HUES64 (cell line): ENCODE data around the gene ZC3H4. TPM values are rescaled to one million over a fixed set of nuclear protein-coding genes. Genes with fewer than 3 reads are reported as not detected.

Experiments
- H3K27ac ChIP-seq: 2 replicates; pipeline ENCODE4 v1.7.0; 2013; ENCODE audit warnings: low read depth, low read length, inconsistent platforms
- H3K27me3 ChIP-seq: 2 replicates; pipeline ENCODE4 v1.6.1; 2013; ENCODE audit warnings: mild to moderate bottlenecking, low read length; ENCODE audit not compliant: insufficient read depth
- H3K36me3 ChIP-seq: 2 replicates; pipeline ENCODE4 v1.6.1; 2013; ENCODE audit warnings: mild to moderate bottlenecking, low read length; ENCODE audit not compliant: insufficient read depth
- H3K4me1 ChIP-seq: 2 replicates; pipeline ENCODE4 v1.6.1; 2013; ENCODE audit warnings: mild to moderate bottlenecking, low read length, moderate library complexity; ENCODE audit not compliant: insufficient read depth
- H3K4me3 ChIP-seq: 2 replicates; pipeline ENCODE4 v1.5.1; 2013; ENCODE audit warnings: mild to moderate bottlenecking, low read length, moderate library complexity
- H3K9ac ChIP-seq: 2 replicates; pipeline ENCODE4 v1.6.1; 2013; ENCODE audit warnings: mild to moderate bottlenecking, low read depth, low read length
- H3K9me3 ChIP-seq: 2 replicates; pipeline ENCODE4 v1.6.1; 2013; ENCODE audit warnings: low read depth, low read length; ENCODE audit not compliant: insufficient read depth
- WGBS: fragments of 150-250, 120-280 bp; methylation state at CpG from one replicate; pipeline ENCODE4 v1.1.7; 2013; ENCODE audit warnings: missing lambda C conversion rate; 5-methylcytosine and 5-hydroxymethylcytosine counted together
- polyA plus RNA-seq, 2 experiments: library from polyadenylated mRNA; stranded (reverse); fragments of 50-300 nt; gene quantifications; one replicate each; pipeline ENCODE4 v1.2.3, GENCODE V29; 2013

The ZC3H4 gene
- polyA plus RNA-seq (2013, experiment 1 of 2) = 25.7 TPM
- polyA plus RNA-seq (2013, experiment 2 of 2) = 27.1 TPM

- Histone ChIP-seq H3K9me3 (no peaks in the 10 kb centered on the region), H3K36me3 (peaks cover 10% of the 10 kb centered on the region), H3K9ac (peak within 1 kb of the TSS; percentile 98), H3K4me1 (peaks cover 27% of the 10 kb centered on the region), H3K4me3 (peak within 1 kb of the TSS; percentile 75), H3K27ac (peak within 1 kb of the TSS; percentile 99), H3K27me3 (no peaks in the 10 kb centered on the region)
- under 1% methylated on average over 59 of the region's 59 CpGs for WGBS
These were observed at the start of gene ZC3H4 for GRCh38 chr19:47112997-47113849. Gene ZC3H4, minus strand, starts transcription at chr19:47113776. Its CDS starts 1,192 bp downstream, at chr19:47112584.

- peaks cover 19% of the 10 kb centered on the region for H3K4me1 ChIP-seq
- H3K27ac ChIP-seq = no peak overlapping the region
- no peak overlapping the region for H3K4me3 ChIP-seq
- 78% methylated on average over 1 of the region's 3 CpGs for WGBS
- H3K27me3 ChIP-seq = no peaks in the 10 kb centered on the region
- no peak overlapping the region for H3K9ac ChIP-seq
- H3K9me3 ChIP-seq = no peaks in the 10 kb centered on the region
- peaks cover 68% of the 10 kb centered on the region for H3K36me3 ChIP-seq
These were observed 48.4 kb upstream of the ZC3H4 start for GRCh38 chr19:47161876-47162489.

- H3K4me1 ChIP-seq = peaks cover 28% of the 10 kb centered on the region
- no peak overlapping the region for H3K9ac ChIP-seq
- H3K36me3 ChIP-seq = peaks cover 77% of the 10 kb centered on the region
- peak overlapping the region; percentile 99; the same call in 1 of the 2 replicates for H3K27ac ChIP-seq
- 94% methylated on average over 7 of the region's 7 CpGs for WGBS
- H3K4me3 ChIP-seq = no peak overlapping the region
- H3K9me3 ChIP-seq = no peaks in the 10 kb centered on the region
- H3K27me3 ChIP-seq = no peaks in the 10 kb centered on the region
These were observed 45.4 kb upstream of the ZC3H4 start for GRCh38 chr19:47158879-47159503.

GRCh38 chr19:47158367-47158791 is 44.8 kb upstream of the ZC3H4 start:
- Histone ChIP-seq H3K4me1 (peaks cover 28% of the 10 kb centered on the region), H3K9ac (peak overlapping the region; percentile 67), H3K36me3 (peaks cover 83% of the 10 kb centered on the region), H3K27me3 (no peaks in the 10 kb centered on the region), H3K9me3 (no peaks in the 10 kb centered on the region), H3K4me3 (no peak overlapping the region), H3K27ac (peak overlapping the region; percentile 99)
- 84% methylated on average over 8 of the region's 8 CpGs for WGBS

- H3K4me1 ChIP-seq = peaks cover 28% of the 10 kb centered on the region
- H3K36me3 ChIP-seq = peaks cover 83% of the 10 kb centered on the region
- H3K4me3 ChIP-seq = peak overlapping the region; percentile 19
- H3K27ac ChIP-seq = peak overlapping the region; percentile 99
- no peaks in the 10 kb centered on the region for H3K9me3 ChIP-seq
- peak overlapping the region; percentile 67 for H3K9ac ChIP-seq
- no peaks in the 10 kb centered on the region for H3K27me3 ChIP-seq
- WGBS = 12% methylated on average over 10 of the region's 10 CpGs
These were observed 44.1 kb upstream of the ZC3H4 start for GRCh38 chr19:47157431-47158321.

- peaks cover 83% of the 10 kb centered on the region for H3K36me3 ChIP-seq
- H3K27me3 ChIP-seq = no peaks in the 10 kb centered on the region
- H3K9ac ChIP-seq = peak overlapping the region; percentile 9; the same call in 1 of the 2 replicates
- peaks cover 28% of the 10 kb centered on the region for H3K4me1 ChIP-seq
- WGBS = 40% methylated on average over 6 of the region's 7 CpGs
- H3K27ac ChIP-seq = peak overlapping the region; percentile 99
- peak overlapping the region; percentile 3; the same call in 1 of the 2 replicates for H3K4me3 ChIP-seq
- H3K9me3 ChIP-seq = no peaks in the 10 kb centered on the region
These were observed 43.4 kb upstream of the ZC3H4 start for GRCh38 chr19:47156861-47157430.

GRCh38 chr19:47155148-47155547 is 41.6 kb upstream of the ZC3H4 start:
- H3K4me3 ChIP-seq = no peak overlapping the region
- H3K36me3 ChIP-seq = peaks cover 88% of the 10 kb centered on the region
- H3K4me1 ChIP-seq = peaks cover 33% of the 10 kb centered on the region
- H3K9me3 ChIP-seq = no peaks in the 10 kb centered on the region
- H3K9ac ChIP-seq = no peak overlapping the region
- 79% methylated on average over 7 of the region's 7 CpGs for whole genome bisulfite sequencing
- H3K27me3 ChIP-seq = no peaks in the 10 kb centered on the region
- H3K27ac ChIP-seq = no peak overlapping the region; the same call in 1 of the 2 replicates

GRCh38 chr19:47153266-47153665 is 39.7 kb upstream of the ZC3H4 start:
- Histone ChIP-seq H3K9ac (no peak overlapping the region), H3K36me3 (peaks cover 86% of the 10 kb centered on the region), H3K27me3 (no peaks in the 10 kb centered on the region), H3K4me1 (peaks cover 22% of the 10 kb centered on the region), H3K4me3 (no peak overlapping the region), H3K27ac (0 out of 2 replicates have a peak overlapping the region, but pooled peaks have one; percentile 21), H3K9me3 (no peaks in the 10 kb centered on the region)
- WGBS = 90% methylated on average over 2 of the region's 2 CpGs

- H3K36me3 ChIP-seq = peaks cover 87% of the 10 kb centered on the region
- H3K27me3 ChIP-seq = no peaks in the 10 kb centered on the region
- 95% methylated on average over 2 of the region's 2 CpGs for WGBS
These were observed 39.1 kb upstream of the ZC3H4 start for GRCh38 chr19:47152632-47153031.

GRCh38 chr19:47152205-47152604 is 38.6 kb upstream of the ZC3H4 start:
- H3K9ac ChIP-seq = no peak overlapping the region
- H3K27me3 ChIP-seq = no peaks in the 10 kb centered on the region
- WGBS = 100% methylated on average over 1 of the region's 1 CpG
- peak overlapping the region; percentile 28; the same call in 1 of the 2 replicates for H3K27ac ChIP-seq
- H3K4me3 ChIP-seq = no peak overlapping the region
- H3K4me1 ChIP-seq = peaks cover 16% of the 10 kb centered on the region
- no peaks in the 10 kb centered on the region for H3K9me3 ChIP-seq
- H3K36me3 ChIP-seq = peaks cover 90% of the 10 kb centered on the region

More at GRCh38 chr19:47152632-47153031, 39.1 kb upstream of the ZC3H4 start:
- peak overlapping the region; percentile 28; the same call in 1 of the 2 replicates for H3K27ac ChIP-seq
- no peak overlapping the region for H3K4me3 ChIP-seq
- no peak overlapping the region for H3K9ac ChIP-seq
- H3K9me3 ChIP-seq = no peaks in the 10 kb centered on the region
- peaks cover 16% of the 10 kb centered on the region for H3K4me1 ChIP-seq
